WI38 (cell line): ENCODE measurements around the gene ZNF394.
A peak's percentile ranks its signal among the peaks of the same experiment; 100 is the strongest.
"Not testable (repeated sequence)": the region's sequence is repeated elsewhere in the genome, so short reads cannot be mapped to it uniquely, and the experiment has no call there.

Experiments used
- H3K4me3 ChIP-seq: 2 replicates; pipeline ENCODE4 v1.5.1; 2011; ENCODE audit warnings: low read depth, mild to moderate bottlenecking, control low read depth, low read length
- TF ChIP-seq, protein P1 (sequence below): IDR thresholded peaks from 2 replicates; pipeline ENCODE4 v1.5.1; 2012; ENCODE audit warnings: low read depth, mild to moderate bottlenecking, control low read depth, low read length

ZNF394 gene

DNA sequence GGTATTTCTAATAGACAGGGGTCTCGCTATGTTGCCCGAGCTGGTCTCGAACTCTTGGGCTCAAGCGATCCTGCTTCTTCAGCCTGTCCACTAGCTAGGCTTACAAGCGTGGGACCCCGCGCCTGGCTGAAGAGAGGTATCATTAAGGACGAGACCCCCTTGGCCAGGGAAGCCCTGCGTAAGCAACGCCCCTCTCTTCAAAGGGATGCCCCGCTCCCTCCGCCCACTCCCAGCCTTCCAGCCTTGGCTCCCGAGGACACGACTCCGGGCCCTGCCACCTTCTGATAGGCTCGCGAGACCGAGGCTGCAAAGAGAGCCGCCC, 4.2 kb upstream of the ZNF394 start:
- TF ChIP-seq, protein P1, sequence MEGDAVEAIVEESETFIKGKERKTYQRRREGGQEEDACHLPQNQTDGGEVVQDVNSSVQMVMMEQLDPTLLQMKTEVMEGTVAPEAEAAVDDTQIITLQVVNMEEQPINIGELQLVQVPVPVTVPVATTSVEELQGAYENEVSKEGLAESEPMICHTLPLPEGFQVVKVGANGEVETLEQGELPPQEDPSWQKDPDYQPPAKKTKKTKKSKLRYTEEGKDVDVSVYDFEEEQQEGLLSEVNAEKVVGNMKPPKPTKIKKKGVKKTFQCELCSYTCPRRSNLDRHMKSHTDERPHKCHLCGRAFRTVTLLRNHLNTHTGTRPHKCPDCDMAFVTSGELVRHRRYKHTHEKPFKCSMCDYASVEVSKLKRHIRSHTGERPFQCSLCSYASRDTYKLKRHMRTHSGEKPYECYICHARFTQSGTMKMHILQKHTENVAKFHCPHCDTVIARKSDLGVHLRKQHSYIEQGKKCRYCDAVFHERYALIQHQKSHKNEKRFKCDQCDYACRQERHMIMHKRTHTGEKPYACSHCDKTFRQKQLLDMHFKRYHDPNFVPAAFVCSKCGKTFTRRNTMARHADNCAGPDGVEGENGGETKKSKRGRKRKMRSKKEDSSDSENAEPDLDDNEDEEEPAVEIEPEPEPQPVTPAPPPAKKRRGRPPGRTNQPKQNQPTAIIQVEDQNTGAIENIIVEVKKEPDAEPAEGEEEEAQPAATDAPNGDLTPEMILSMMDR, result no peak
- peak overlapping the region; percentile 95 for H3K4me3 ChIP-seq

DNA sequence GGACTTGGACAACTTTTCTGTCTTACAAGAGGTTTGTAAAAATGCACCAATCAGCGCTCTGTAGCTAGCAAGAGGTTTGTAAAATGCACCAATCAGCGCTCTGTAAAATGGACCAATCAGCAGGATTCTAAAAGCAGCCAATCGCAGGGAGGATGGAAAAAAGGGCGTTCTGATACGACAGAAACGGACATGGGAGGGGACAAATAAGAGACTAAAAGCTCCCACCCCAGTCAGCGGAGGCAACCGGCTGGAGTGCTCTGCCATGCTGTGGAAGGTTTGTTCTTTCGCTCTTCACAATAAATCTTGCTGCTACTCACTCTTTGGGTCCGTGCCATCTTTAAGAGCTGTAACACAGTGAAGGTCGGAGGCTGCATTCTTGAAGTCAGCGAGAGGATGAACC, 1.2 kb upstream of the ZNF394 start:
- H3K4me3 ChIP-seq, result not testable (repeated sequence)

DNA sequence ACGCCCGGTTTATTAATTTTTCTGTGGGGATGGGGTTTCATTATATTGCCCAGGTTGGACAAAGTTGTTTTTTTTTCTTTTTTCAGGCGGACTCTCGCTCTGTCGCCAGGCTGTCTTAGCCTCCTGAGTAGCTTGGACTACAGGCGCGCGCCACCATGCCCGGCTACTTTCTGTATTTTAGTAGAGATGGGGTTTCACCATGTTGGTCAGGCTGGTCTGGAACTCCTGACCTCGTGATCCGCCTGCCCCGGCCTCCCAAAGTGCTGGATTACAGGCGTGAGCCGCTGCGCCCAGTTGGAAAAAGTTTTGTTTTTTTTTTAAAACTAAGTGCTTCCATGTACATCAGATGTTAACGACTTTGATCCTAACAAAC, 542 bp upstream of the ZNF394 start:
- H3K4me3 ChIP-seq, result peak overlapping the region; percentile 97
- TF ChIP-seq, protein P1, result no peak

DNA sequence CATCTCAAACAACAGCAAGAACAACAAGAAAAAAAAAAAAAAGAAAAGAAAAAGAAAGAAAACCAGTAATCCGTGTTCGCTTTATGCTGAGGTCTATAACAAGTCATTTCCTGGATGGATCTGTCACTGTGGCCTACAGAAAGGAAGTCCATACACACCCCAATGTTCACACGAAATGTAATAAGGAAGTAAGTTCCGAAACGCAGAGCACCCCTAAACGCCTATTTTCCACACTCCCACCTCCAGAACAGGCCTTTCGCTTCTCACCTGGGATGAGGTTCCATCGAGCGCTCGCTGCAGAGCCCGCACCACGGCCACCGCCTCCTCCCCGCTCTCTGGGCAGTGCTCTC, 735 bp downstream of the ZNF394 start:
- peak overlapping the region; percentile 97 for H3K4me3 ChIP-seq
- TF ChIP-seq, protein P1, result no peak

DNA sequence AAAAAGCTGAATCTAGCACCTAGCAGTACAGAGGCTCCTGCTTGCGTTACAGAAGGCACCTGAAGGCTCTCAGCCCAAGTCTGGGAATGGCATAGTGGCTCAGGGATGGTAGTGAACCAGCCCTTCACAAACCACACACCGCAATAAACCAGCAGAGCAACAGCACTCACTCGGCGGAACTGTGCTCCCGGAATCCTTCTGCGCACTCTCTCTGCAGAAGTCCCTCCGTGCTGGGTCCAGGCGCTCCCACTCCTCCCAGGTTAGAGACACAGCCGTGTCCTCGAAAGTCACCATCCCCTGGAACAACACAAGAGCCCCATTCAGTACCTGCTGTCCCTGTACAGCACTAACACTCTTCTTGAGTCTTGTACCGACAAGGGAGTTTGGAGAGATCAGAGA, 1.5 kb downstream of the ZNF394 start:
- TF ChIP-seq, protein P1, result no peak
- peak overlapping the region; percentile 97 for H3K4me3 ChIP-seq

DNA sequence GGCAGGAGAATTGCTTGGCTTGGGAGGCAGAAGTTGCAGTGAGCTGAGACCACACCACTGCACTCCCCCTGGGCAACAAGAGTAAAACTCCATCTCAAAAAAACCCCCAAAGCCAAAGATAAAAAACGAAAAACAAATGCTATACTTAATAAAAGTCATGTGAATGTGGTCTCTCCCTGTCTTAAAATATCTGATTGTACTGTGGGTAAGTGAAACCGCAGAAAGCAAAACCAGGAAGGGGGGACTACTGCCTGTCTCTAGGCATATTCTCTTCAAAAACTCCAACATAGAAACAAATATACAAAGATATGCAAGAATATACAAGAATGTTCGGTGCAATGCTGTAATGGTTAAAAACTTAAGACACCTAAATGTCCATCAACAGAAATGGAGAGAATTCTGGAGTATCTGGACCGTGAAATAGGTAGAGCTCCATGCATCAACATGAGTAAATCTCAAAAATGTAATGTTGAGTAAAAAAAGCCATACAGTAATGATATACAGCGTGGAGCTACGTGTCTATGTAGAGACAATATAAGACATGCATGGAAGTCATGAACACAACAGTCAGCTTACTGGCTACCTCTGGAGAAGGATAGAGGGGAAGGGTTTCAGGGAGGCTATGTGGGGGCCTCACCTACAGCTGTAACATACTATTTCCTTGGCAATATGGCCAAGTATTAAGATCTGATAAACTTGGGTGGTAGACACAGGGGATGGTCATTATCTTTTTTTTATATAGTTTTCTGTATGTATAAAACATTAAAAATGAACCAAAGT, 2.1 kb downstream of the ZNF394 start:
- peak overlapping the region; percentile 97 for H3K4me3 ChIP-seq
- TF ChIP-seq, protein P1, result no peak

DNA sequence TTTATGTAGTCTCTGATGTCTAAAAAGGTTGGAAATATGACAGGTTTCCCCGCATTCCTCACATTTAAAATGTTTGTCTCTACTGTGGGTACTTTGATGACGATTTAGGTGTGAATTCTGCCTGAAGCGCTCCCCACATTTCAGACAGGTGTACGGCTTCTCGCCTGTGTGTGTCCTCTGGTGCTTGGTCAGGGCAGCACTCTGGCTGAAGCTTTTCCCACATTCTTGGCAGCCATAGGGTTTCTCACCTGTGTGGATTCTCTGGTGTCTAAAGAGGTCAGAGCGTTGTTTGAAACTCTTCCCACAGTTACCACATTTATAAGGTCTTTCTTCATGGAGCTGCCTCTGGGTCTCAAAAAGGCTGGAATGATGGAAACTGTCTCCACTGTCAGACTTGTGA, 6.3 kb downstream of the ZNF394 start:
- TF ChIP-seq, protein P1, result no peak
- no peak overlapping the region for H3K4me3 ChIP-seq

DNA sequence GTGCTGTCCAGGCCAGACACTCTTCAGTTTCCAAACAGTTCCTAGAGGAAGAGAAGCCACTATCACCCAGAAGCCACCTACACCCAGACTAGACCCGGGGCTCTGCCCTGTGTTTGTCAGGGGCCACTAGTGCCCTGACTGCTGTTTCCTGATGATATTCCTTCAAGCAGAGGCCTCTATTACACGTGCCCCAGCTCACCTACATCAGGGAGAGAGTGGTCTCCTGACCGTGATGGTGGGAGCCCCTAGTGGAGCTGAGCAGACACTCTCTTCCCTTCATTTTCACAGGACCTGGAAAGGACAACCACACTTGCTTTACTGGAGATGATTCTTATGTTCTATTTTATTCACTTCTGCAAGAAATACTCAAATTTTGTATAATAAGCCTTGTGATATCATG, 9.2 kb downstream of the ZNF394 start:
- no peak overlapping the region for H3K4me3 ChIP-seq
- TF ChIP-seq, protein P1, result no peak
